HepG2 (cell line): ENCODE data around the gene NT5DC2. TPM values are rescaled to one million over a fixed set of nuclear protein-coding genes. Genes with fewer than 3 reads are reported as not detected.

Source experiments
- AGO2 ChIP-seq: fragments of 200-400 bp; formaldehyde crosslinking; optimal IDR thresholded peaks from 2 replicates; pipeline ENCODE3; 2017; ENCODE audit warnings: mild to moderate bottlenecking, low read depth, low read length, moderate library complexity
- ARID2 ChIP-seq: sonication (generic); formaldehyde crosslinking; IDR thresholded peaks from 2 replicates; pipeline ENCODE4 v1.8.1; 2022; ENCODE audit warnings: mild to moderate bottlenecking, missing genetic modification reagents, borderline replicate concordance
- FOXK2 ChIP-seq: fragments of 450-650 bp; IDR thresholded peaks from 2 replicates; pipeline ENCODE4 v1.6.1; 2016
- FOXO1 ChIP-seq: sonication (generic); formaldehyde crosslinking; IDR thresholded peaks from 2 replicates; pipeline ENCODE4 v1.4.0; 2020; ENCODE audit warnings: missing genetic modification reagents
- HMG20B ChIP-seq: conservative IDR thresholded peaks from 2 replicates; pipeline ENCODE4 v1.6.1; 2016; ENCODE audit warnings: missing genetic modification reagents, missing compliant biosample characterization
- KLF6 ChIP-seq: IDR thresholded peaks from 2 replicates; pipeline ENCODE4 v1.8.0; 2016; ENCODE audit warnings: missing biosample characterization, missing genetic modification reagents
- MIER2 ChIP-seq: IDR thresholded peaks from 2 replicates; pipeline ENCODE4 v1.6.1; 2016; ENCODE audit warnings: missing biosample characterization, missing genetic modification reagents
- NRL ChIP-seq: sonication (generic); formaldehyde crosslinking; IDR thresholded peaks from 2 replicates; pipeline ENCODE4 v1.5.0; 2020; ENCODE audit warnings: missing genetic modification reagents, mild to moderate bottlenecking, moderate library complexity, borderline replicate concordance
- PHF20 ChIP-seq: sonication (generic); formaldehyde crosslinking; IDR thresholded peaks from 2 replicates; pipeline ENCODE4 v1.5.0; 2020; ENCODE audit warnings: mild to moderate bottlenecking, missing genetic modification reagents
- SRSF9 ChIP-seq: fragments of 200-400 bp; formaldehyde crosslinking; IDR thresholded peaks from 2 replicates; pipeline ENCODE4 v1.6.1; 2018; ENCODE audit warnings: borderline replicate concordance, mild to moderate bottlenecking, low read depth, low read length; ENCODE audit not compliant: insufficient read depth, poor library complexity, severe bottlenecking
- TCF7L2 ChIP-seq: IDR thresholded peaks from 2 replicates; pipeline ENCODE4 v1.6.1; 2011; ENCODE audit warnings: mild to moderate bottlenecking, low read depth, low read length, moderate library complexity
- ZNF138 ChIP-seq: sonication (generic); formaldehyde crosslinking; IDR thresholded peaks from 2 replicates; pipeline ENCODE4 v1.5.0; 2020; ENCODE audit warnings: mild to moderate bottlenecking, low read depth, missing genetic modification reagents
- ZNF296 ChIP-seq: sonication (generic); formaldehyde crosslinking; conservative IDR thresholded peaks from 2 replicates; pipeline ENCODE4 v1.5.0; 2020; ENCODE audit warnings: mild to moderate bottlenecking, missing genetic modification reagents
- ZNF30 ChIP-seq: sonication (generic); formaldehyde crosslinking; IDR thresholded peaks from 2 replicates; pipeline ENCODE4 v1.5.0; 2020; ENCODE audit warnings: mild to moderate bottlenecking, missing genetic modification reagents
- ZNF343 ChIP-seq: sonication (generic); formaldehyde crosslinking; IDR thresholded peaks from 2 replicates; pipeline ENCODE4 v1.4.0; 2020; ENCODE audit warnings: mild to moderate bottlenecking, missing genetic modification reagents
- ZNF430 ChIP-seq: sonication (generic); formaldehyde crosslinking; IDR thresholded peaks from 2 replicates; pipeline ENCODE4 v1.9.0; 2021; ENCODE audit warnings: mild to moderate bottlenecking, missing genetic modification reagents
- ZNF552 ChIP-seq: sonication (generic); formaldehyde crosslinking; IDR thresholded peaks from 2 replicates; pipeline ENCODE4 v1.9.0; 2022; ENCODE audit warnings: missing genetic modification reagents, mild to moderate bottlenecking, borderline replicate concordance
- ZNF614 ChIP-seq: IDR thresholded peaks from 2 replicates; pipeline ENCODE4 v1.6.1; 2018; ENCODE audit warnings: missing biosample characterization, missing genetic modification reagents, inconsistent platforms, borderline replicate concordance
- ZNF720 ChIP-seq: sonication (generic); formaldehyde crosslinking; IDR thresholded peaks from 2 replicates; pipeline ENCODE4 v1.4.0; 2020; ENCODE audit warnings: missing genetic modification reagents
- polyA plus RNA-seq, 8 experiments: library from polyadenylated mRNA; depleted of rRNA in 3 of 8; stranded (reverse) in 7 of 8; unstranded in 1 of 8; fragments of >200 nt; fragmentation: Illumina TruSeq in 4 of 8; extraction: Trizol in 4 of 8; gene quantifications; 2 replicates each; pipeline versions ENCODE4 v1.2.1 to v1.2.3, GENCODE V29; 2011 to 2016; ENCODE audit warnings: low read depth in 4 of 8, missing spikeins in 1 of 8, mixed read lengths in 1 of 8; ENCODE audit not compliant: insufficient read depth in 1 of 8
- total RNA-seq, 5 experiments: library from RNA; depleted of rRNA; stranded (reverse); fragments of >200 nt; fragmentation: Illumina TruSeq; extraction: Trizol; gene quantifications; 2 replicates each; pipeline ENCODE4 v1.2.3, GENCODE V29; 2016; ENCODE audit warnings: low read depth in 1 of 5
- TF ChIP-seq, protein P1 (sequence below): fragments of 450-650 bp; IDR thresholded peaks from 2 replicates; pipeline ENCODE4 v1.6.1; 2017
- TF ChIP-seq, protein P2 (sequence below): sonication (generic); formaldehyde crosslinking; IDR thresholded peaks from 2 replicates; pipeline ENCODE4 v1.5.1; 2020; ENCODE audit warnings: missing genetic modification reagents, mild to moderate bottlenecking, borderline replicate concordance
- TF ChIP-seq, protein P3 (sequence below): sonication (generic); formaldehyde crosslinking; IDR thresholded peaks from 2 replicates; pipeline ENCODE4 v1.4.0; 2020; ENCODE audit warnings: mild to moderate bottlenecking, low read depth, missing genetic modification reagents

Gene NT5DC2
- total and polyA plus RNA-seq, 2 of the 13 experiments (the other 11 are each of a cell fraction or from before 2014, with no cell fraction given): 131 to 240 TPM

DNA sequence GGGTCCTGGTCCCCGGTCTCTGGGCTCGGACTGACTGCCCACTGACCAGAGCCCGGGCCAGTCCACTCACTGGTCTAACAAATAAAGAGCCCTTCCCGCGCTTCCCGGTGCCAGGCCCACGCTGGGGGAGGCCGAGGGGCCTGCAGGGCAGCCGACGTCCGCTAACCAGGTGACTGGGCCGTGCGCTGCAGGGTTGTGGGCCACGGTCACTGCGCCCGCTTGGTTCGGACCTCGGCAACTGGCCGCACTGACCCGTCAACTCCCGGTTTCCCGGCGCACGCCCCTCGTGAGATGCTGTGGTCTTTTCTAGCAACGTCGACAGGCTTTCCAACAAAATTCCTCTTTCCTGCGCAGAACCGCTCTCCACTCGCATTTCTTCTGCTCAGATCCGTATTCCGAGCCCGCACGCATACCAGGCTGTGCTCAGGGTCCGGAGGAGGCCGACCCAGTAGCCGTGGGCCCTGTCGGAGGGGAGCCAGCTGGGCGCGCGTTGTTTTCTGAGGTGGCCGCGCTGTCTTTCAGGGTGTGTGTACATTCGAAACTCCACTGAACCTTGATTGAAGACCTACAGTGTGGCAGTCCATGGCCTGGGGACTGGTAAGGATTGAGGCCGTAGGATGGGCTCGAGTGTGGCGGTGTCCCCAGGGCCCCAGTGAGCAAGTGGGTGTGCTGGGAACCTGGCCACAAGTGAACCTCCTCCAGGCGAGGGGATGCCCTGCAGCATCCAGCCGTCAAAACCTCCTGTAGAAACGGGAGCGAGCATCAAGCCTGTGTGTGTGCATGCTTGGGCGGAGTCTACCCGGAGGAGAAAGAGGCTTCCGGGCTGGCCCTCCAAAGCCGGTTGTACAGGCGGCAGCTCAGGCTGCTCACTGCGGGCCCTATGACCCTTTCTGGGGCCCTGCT, 875 bp upstream of the NT5DC2 start (continued):
- TF ChIP-seq, protein P1, sequence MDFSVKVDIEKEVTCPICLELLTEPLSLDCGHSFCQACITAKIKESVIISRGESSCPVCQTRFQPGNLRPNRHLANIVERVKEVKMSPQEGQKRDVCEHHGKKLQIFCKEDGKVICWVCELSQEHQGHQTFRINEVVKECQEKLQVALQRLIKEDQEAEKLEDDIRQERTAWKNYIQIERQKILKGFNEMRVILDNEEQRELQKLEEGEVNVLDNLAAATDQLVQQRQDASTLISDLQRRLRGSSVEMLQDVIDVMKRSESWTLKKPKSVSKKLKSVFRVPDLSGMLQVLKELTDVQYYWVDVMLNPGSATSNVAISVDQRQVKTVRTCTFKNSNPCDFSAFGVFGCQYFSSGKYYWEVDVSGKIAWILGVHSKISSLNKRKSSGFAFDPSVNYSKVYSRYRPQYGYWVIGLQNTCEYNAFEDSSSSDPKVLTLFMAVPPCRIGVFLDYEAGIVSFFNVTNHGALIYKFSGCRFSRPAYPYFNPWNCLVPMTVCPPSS: no peak
- TF ChIP-seq SRSF9 (no peak), ZNF430 (CRISPR knock-in tag) (no peak; the same call in 1 of the 2 replicates), ZNF138 (CRISPR knock-in tag) (no peak), ZNF552 (CRISPR knock-in tag) (no peak; the same call in 1 of the 2 replicates), ARID2 (CRISPR knock-in tag) (no peak), TCF7L2 (no peak), NRL (CRISPR knock-in tag) (peak; percentile 84; the same call in 1 of the 2 replicates), PHF20 (CRISPR knock-in tag) (peak; percentile 40), AGO2 (peak; percentile 78), ZNF720 (no peak), ZNF296 (CRISPR knock-in tag) (peak; percentile 36; the same call in 1 of the 2 replicates), ZNF614 (CRISPR knock-in tag) (peak; percentile 13; the same call in 1 of the 2 replicates), FOXO1 (CRISPR knock-in tag) (no peak; the same call in 1 of the 2 replicates), ZNF30 (CRISPR knock-in tag) (no peak), MIER2 (CRISPR knock-in tag) (no peak), ZNF343 (CRISPR knock-in tag) (0 out of 2 replicates have a peak, but pooled peaks have one; percentile 50), HMG20B (CRISPR knock-in tag) (no peak), FOXK2 (0 out of 2 replicates have a peak, but pooled peaks have one; percentile 11), KLF6 (CRISPR knock-in tag) (no peak; the same call in 1 of the 2 replicates)
- TF ChIP-seq, protein P2, sequence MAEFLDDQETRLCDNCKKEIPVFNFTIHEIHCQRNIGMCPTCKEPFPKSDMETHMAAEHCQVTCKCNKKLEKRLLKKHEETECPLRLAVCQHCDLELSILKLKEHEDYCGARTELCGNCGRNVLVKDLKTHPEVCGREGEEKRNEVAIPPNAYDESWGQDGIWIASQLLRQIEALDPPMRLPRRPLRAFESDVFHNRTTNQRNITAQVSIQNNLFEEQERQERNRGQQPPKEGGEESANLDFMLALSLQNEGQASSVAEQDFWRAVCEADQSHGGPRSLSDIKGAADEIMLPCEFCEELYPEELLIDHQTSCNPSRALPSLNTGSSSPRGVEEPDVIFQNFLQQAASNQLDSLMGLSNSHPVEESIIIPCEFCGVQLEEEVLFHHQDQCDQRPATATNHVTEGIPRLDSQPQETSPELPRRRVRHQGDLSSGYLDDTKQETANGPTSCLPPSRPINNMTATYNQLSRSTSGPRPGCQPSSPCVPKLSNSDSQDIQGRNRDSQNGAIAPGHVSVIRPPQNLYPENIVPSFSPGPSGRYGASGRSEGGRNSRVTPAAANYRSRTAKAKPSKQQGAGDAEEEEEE (CRISPR knock-in tag): no peak
- TF ChIP-seq, protein P3, sequence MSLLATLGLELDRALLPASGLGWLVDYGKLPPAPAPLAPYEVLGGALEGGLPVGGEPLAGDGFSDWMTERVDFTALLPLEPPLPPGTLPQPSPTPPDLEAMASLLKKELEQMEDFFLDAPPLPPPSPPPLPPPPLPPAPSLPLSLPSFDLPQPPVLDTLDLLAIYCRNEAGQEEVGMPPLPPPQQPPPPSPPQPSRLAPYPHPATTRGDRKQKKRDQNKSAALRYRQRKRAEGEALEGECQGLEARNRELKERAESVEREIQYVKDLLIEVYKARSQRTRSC: no peak; the same call in 1 of the 2 replicates
